ENCODE measurements around the gene PKP2. TPM values are rescaled to one million over a fixed set of nuclear protein-coding genes. Genes with fewer than 3 reads are reported as not detected.
"Not testable (repeated sequence)": the region's sequence is repeated elsewhere in the genome, so short reads cannot be mapped to it uniquely, and the experiment has no call there.

The PKP2 gene
- total RNA-seq, 1 experiment from 2014 or later, result 61.1 TPM

DNA sequence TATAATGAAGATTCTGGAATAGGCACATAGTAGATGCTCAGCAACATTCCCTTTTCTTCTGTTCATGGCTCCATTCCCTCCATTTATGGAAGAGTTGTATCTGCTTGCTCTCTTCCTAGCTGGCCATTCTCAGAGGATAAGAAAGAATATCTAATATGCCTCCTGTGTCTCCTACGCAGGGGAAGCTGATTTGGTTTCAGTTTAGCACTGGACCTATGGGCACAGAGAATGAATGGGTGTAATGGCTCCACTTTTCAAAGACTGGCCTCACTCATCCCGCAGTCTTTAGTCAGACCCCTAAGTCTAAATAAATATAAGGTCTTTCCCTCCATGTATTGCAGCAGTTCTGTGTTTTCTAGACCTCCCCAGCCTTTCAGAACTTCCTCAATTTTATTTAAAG lies 2.0 kb downstream of the PKP2 start:
- Mint-ChIP-seq H3K27ac (ENCODE audit: unreplicated experiment) (peak overlapping the region; percentile 87), H3K4me3 (ENCODE audit: low read depth, unreplicated experiment) (peak overlapping the region; percentile 87), H3K27me3 (ENCODE audit: unreplicated experiment) (no peaks in the 10 kb centered on the region), H3K36me3 (ENCODE audit: insufficient read depth, unreplicated experiment) (peaks cover 61% of the 10 kb centered on the region), H3K4me1 (ENCODE audit: low read depth, unreplicated experiment) (peaks cover 52% of the 10 kb centered on the region), H3K9me3 (ENCODE audit: low read depth, unreplicated experiment) (no peaks in the 10 kb centered on the region)
- TF ChIP-seq, protein P1, sequence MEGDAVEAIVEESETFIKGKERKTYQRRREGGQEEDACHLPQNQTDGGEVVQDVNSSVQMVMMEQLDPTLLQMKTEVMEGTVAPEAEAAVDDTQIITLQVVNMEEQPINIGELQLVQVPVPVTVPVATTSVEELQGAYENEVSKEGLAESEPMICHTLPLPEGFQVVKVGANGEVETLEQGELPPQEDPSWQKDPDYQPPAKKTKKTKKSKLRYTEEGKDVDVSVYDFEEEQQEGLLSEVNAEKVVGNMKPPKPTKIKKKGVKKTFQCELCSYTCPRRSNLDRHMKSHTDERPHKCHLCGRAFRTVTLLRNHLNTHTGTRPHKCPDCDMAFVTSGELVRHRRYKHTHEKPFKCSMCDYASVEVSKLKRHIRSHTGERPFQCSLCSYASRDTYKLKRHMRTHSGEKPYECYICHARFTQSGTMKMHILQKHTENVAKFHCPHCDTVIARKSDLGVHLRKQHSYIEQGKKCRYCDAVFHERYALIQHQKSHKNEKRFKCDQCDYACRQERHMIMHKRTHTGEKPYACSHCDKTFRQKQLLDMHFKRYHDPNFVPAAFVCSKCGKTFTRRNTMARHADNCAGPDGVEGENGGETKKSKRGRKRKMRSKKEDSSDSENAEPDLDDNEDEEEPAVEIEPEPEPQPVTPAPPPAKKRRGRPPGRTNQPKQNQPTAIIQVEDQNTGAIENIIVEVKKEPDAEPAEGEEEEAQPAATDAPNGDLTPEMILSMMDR (IDR thresholded peaks at IDR 0.05; ENCODE audit: unreplicated experiment), result no peak
- intact Hi-C loops (cut with micrococcal nuclease; ENCODE audit: unreplicated experiment), result loop anchor here (2.0 kb wide), 1 partner anchor 24 kb away; no protein-coding TSS in a partner anchor
- DNase-seq, result no peak
- CTCF ChIA-PET, result interaction anchor here (0.6 to 1.5 kb wide), 2 partner anchors 23 to 1126 kb away, joined by 3 to 5 read pairs; no protein-coding TSS in a partner anchor
- BruUV-seq (replicated peaks), result no TSS peak

DNA sequence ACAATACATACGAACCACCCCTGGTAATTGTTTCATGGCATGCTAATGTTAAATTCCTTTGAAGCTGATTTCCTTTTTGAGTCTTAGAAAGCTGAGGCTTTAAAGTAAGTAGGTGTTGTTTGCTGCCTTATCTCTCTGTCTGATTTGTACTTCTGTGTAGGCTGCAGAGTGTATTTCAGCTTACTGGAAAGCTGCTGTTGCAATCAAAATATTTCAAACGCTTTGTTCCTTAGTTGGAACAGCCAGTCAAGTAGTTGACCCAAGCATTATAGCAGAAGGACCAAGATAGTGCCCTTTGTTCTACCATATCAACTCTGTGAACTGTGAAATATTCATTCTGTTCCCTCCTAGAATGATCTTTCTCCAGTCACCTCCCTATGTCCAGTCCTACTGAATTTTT lies 3.1 kb downstream of the PKP2 start:
- no peaks in the 10 kb centered on the region for H3K9me3 Mint-ChIP-seq (ENCODE audit: low read depth, unreplicated experiment)
- DNase-seq, result no peak
- no peaks in the 10 kb centered on the region for H3K27me3 Mint-ChIP-seq (ENCODE audit: unreplicated experiment)
- BruUV-seq (replicated peaks), result no TSS peak
- TF ChIP-seq, protein P1 (IDR thresholded peaks at IDR 0.05; ENCODE audit: unreplicated experiment), result no peak
- peaks cover 52% of the 10 kb centered on the region for H3K4me1 Mint-ChIP-seq (ENCODE audit: low read depth, unreplicated experiment)
- H3K27ac Mint-ChIP-seq (ENCODE audit: unreplicated experiment), result peak overlapping the region; percentile 82
- CTCF ChIA-PET, result interaction anchor here (1.3 to 1.5 kb wide), 3 partner anchors 24 to 138 kb away, joined by 3 to 5 read pairs (median 3); partner anchors contain the start of gene YARS2
- intact Hi-C loops (cut with micrococcal nuclease; ENCODE audit: unreplicated experiment), result no loop called here
- H3K4me3 Mint-ChIP-seq (ENCODE audit: low read depth, unreplicated experiment), result peak overlapping the region; percentile 87
- peaks cover 65% of the 10 kb centered on the region for H3K36me3 Mint-ChIP-seq (ENCODE audit: insufficient read depth, unreplicated experiment)

DNA sequence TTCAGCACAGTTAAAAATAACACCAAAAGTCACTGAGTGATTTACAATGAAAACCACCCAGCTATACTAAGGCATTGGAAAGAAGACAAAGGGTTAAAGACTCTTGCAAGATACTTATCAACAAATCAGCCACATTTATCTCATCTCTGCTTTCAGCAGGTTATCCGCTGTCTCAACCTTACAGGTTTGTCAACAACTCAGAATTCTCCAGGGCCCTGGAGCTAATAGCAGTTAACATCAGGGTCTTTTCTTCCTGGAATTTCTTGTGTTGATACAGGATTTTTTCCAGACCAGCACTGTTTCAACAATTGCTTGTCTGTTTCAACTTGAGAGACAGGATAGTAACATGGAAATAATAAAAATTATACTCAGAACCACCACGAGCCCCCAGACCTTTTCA lies 3.5 kb downstream of the PKP2 start:
- TF ChIP-seq, protein P1 (IDR thresholded peaks at IDR 0.05; ENCODE audit: unreplicated experiment), result no peak
- Mint-ChIP-seq H3K4me1 (ENCODE audit: low read depth, unreplicated experiment) (peaks cover 50% of the 10 kb centered on the region), H3K36me3 (ENCODE audit: insufficient read depth, unreplicated experiment) (peaks cover 65% of the 10 kb centered on the region), H3K9me3 (ENCODE audit: low read depth, unreplicated experiment) (no peaks in the 10 kb centered on the region), H3K27ac (ENCODE audit: unreplicated experiment) (peak overlapping the region; percentile 82), H3K4me3 (ENCODE audit: low read depth, unreplicated experiment) (peak overlapping the region; percentile 87), H3K27me3 (ENCODE audit: unreplicated experiment) (no peaks in the 10 kb centered on the region)
- DNase-seq, result no peak
- BruUV-seq (replicated peaks), result no TSS peak
- CTCF ChIA-PET, result interaction anchor here (1.3 to 1.5 kb wide), 2 partner anchors 26 to 138 kb away, joined by 3 to 5 read pairs; partner anchors contain the start of gene YARS2
- intact Hi-C loops (cut with micrococcal nuclease; ENCODE audit: unreplicated experiment), result no loop called here

DNA sequence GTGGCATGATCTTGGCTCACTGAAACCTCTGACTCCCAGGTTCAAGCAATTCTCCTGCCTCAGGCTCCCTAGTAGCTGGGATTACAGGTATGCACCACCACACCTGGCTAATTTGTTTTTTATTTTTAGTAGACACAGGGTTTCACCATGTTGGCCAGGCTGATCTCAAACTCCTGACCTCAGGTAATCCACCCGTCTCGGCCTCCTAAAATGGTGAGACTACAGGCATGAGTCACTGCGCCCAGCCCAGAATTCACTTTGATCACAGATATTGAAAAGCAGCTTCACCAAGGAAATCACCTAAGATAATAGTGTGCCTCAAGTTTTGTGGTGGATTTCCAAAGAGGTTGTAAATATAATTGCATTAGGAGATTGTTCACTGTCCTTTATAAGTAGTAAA lies 4.2 kb downstream of the PKP2 start:
- H3K27me3 Mint-ChIP-seq (ENCODE audit: unreplicated experiment); intact Hi-C loops (cut with micrococcal nuclease; ENCODE audit: unreplicated experiment); H3K9me3 Mint-ChIP-seq (ENCODE audit: low read depth, unreplicated experiment); BruUV-seq (replicated peaks): not testable (repeated sequence)
- Mint-ChIP-seq H3K36me3 (ENCODE audit: insufficient read depth, unreplicated experiment) (peaks cover 60% of the 10 kb centered on the region), H3K4me1 (ENCODE audit: low read depth, unreplicated experiment) (peaks cover 43% of the 10 kb centered on the region), H3K4me3 (ENCODE audit: low read depth, unreplicated experiment) (peak overlapping the region; percentile 87), H3K27ac (ENCODE audit: unreplicated experiment) (peak overlapping the region; percentile 92)
- peak; percentile 50 for DNase-seq
- CTCF ChIA-PET, result interaction anchor here (0.7 to 1.3 kb wide), 2 partner anchors 59 to 137 kb away, joined by 4 to 5 read pairs; partner anchors contain the start of gene YARS2

DNA sequence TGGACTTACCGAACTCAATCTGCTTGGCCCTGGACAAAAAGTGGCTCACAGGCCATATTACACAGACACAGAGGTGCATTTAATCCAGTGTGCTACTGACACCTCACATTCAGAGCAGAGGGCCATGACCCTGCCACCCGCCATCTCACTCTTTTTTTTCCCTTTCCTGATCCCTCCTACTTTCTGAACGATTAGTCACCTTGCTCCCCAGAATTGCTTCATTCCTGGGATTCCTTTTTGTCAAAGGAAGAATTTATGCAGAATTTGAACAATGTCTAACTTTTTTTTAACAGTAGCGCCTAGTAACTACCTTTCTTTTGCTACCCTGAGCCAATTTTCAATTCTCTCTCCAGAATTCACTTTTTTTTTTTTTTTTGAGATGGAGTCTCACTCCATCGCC lies 4.6 kb downstream of the PKP2 start:
- peaks cover 56% of the 10 kb centered on the region for H3K36me3 Mint-ChIP-seq (ENCODE audit: insufficient read depth, unreplicated experiment)
- intact Hi-C loops (cut with micrococcal nuclease; ENCODE audit: unreplicated experiment), result no loop called here
- H3K27me3 Mint-ChIP-seq (ENCODE audit: unreplicated experiment), result no peaks in the 10 kb centered on the region
- H3K9me3 Mint-ChIP-seq (ENCODE audit: low read depth, unreplicated experiment), result no peaks in the 10 kb centered on the region
- H3K27ac Mint-ChIP-seq (ENCODE audit: unreplicated experiment), result peak overlapping the region; percentile 92
- peak overlapping the region; percentile 87 for H3K4me3 Mint-ChIP-seq (ENCODE audit: low read depth, unreplicated experiment)
- CTCF ChIA-PET, result interaction anchor here (0.7 kb wide), 1 partner anchor 60 kb away, joined by 4 read pairs; no protein-coding TSS in a partner anchor
- BruUV-seq (replicated peaks), result no TSS peak
- TF ChIP-seq, protein P1 (IDR thresholded peaks at IDR 0.05; ENCODE audit: unreplicated experiment), result no peak
- peak; percentile 44 for DNase-seq
- peaks cover 39% of the 10 kb centered on the region for H3K4me1 Mint-ChIP-seq (ENCODE audit: low read depth, unreplicated experiment)

Data from Calu3 (cell line).